Stimulated activated CD4-positive, alpha-beta T cell treated with anti-CD3 and anti-CD28 coated beads, Interleukin-1b, Interleukin-23, amount 100 ng/mL, for 48 hours (primary cell): Measurements from ENCODE around the gene MICU1.
"Not testable (repeated sequence)": the region's sequence is repeated elsewhere in the genome, so short reads cannot be mapped to it uniquely, and the experiment has no call there.

Experiments
- DNase-seq: peaks from one replicate; pipeline ENCODE4 v3.0.0-alpha.2; 2020

MICU1 gene

GRCh38 chr10:72336259-72337038 is 289.4 kb downstream of the MICU1 start:
- DNase-seq: no peak

- DNase-seq: peak; percentile 52
These were observed 290.3 kb downstream of the MICU1 start for GRCh38 chr10:72335394-72336258.

- peak; percentile 90 for DNase-seq
These were observed 291.0 kb downstream of the MICU1 start for GRCh38 chr10:72334825-72335393.

GRCh38 chr10:72334196-72334824 is 291.6 kb downstream of the MICU1 start:
- no peak for DNase-seq

GRCh38 chr10:72333112-72334015 is 292.5 kb downstream of the MICU1 start:
- peak; percentile 54 for DNase-seq

GRCh38 chr10:72332423-72333111 is 293.3 kb downstream of the MICU1 start:
- DNase-seq: no peak

- DNase-seq: peak; percentile 97
These were observed 294.1 kb downstream of the MICU1 start for GRCh38 chr10:72331575-72332422.

GRCh38 chr10:72330069-72330426 is 295.8 kb downstream of the MICU1 start:
- no peak for DNase-seq

GRCh38 chr10:72329290-72330068 is 296.4 kb downstream of the MICU1 start:
- DNase-seq: no peak

- peak; percentile 72 for DNase-seq
These were observed 297.1 kb downstream of the MICU1 start for GRCh38 chr10:72328829-72329204.

GRCh38 chr10:72328045-72328828 is 297.6 kb downstream of the MICU1 start:
- DNase-seq: peak; percentile 60

GRCh38 chr10:72326665-72327603 is 298.9 kb downstream of the MICU1 start:
- DNase-seq: peak; percentile 89

GRCh38 chr10:72325243-72326175 is 300.4 kb downstream of the MICU1 start:
- DNase-seq: not testable (repeated sequence)

- DNase-seq: no peak
These were observed 302.1 kb downstream of the MICU1 start for GRCh38 chr10:72323771-72324191.

GRCh38 chr10:72323108-72323749 is 302.6 kb downstream of the MICU1 start:
- DNase-seq: no peak
